Subcutaneous abdominal adipose tissue (tissue), 5 donors: Measurements from ENCODE around the gene SPDYE17.
A peak's percentile ranks its signal among the peaks of the same experiment; 100 is the strongest.
"Not testable (repeated sequence)": the region's sequence is repeated elsewhere in the genome, so short reads cannot be mapped to it uniquely, and the experiment has no call there.

Experiments
- H3K27ac ChIP-seq: one replicate; pipeline ENCODE4 v1.7.0; 2013; ENCODE audit warnings: low read depth, mild to moderate bottlenecking, inconsistent platforms, low read length, moderate library complexity
- H3K27me3 ChIP-seq, 5 donors: one replicate each; pipeline ENCODE4 v1.7.0; 2013; ENCODE audit warnings: low read length in 5 of 5, inconsistent platforms in 1 of 5; ENCODE audit not compliant: control insufficient read depth in 5 of 5, insufficient read depth in 4 of 5
- H3K36me3 ChIP-seq, 5 donors: one replicate each; pipeline ENCODE4 v1.7.0; 2013; ENCODE audit warnings: low read length in 5 of 5; ENCODE audit not compliant: control insufficient read depth in 5 of 5, insufficient read depth in 5 of 5
- H3K4me1 ChIP-seq, 5 donors: one replicate each; pipeline ENCODE4 v1.7.0; 2013; ENCODE audit warnings: low read length in 5 of 5, mild to moderate bottlenecking in 3 of 5, moderate library complexity in 1 of 5; ENCODE audit not compliant: control insufficient read depth in 5 of 5, insufficient read depth in 5 of 5
- H3K4me3 ChIP-seq, 5 donors: one replicate each; pipeline ENCODE4 v1.7.0; 2013; ENCODE audit warnings: low read length in 5 of 5, low read depth in 1 of 5
- H3K9ac ChIP-seq, 5 donors: one replicate each; pipeline ENCODE4 v1.7.0; 2013; ENCODE audit warnings: low read length in 5 of 5, mild to moderate bottlenecking in 4 of 5, moderate library complexity in 3 of 5
- H3K9me3 ChIP-seq, 5 donors: one replicate each; pipeline ENCODE4 v1.7.0; 2013; ENCODE audit warnings: low read length in 5 of 5; ENCODE audit not compliant: control insufficient read depth in 5 of 5
- donor health status: healthy.
- donor health status: healthy.
- donor health status: healthy.
- donor health status: healthy.
- donor health status: healthy.

SPDYE17 gene

DNA sequence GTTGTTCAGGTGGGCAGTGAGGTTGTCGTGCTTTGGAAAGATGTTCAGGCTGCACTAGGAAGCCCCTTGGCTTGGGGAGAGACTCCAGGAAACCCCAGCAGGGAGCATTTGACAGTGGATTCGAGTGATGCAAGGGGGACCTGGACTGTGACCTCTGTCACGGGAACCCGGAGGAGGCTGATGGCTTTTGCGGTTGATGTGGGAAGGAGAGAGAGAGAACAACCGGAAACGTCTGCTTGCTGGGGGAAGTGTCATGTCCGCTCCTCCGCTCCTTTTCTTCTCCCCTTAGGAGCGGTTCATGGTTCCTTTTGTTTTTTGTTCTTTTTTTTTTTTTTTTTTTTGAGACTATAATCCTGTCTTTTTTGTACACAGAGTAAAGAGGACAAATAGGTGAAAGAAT, 5.8 kb downstream of the SPDYE17 start:
- H3K27ac ChIP-seq, H3K9ac ChIP-seq, H3K4me3 ChIP-seq, H3K4me1 ChIP-seq, H3K36me3 ChIP-seq, H3K27me3 ChIP-seq, H3K9me3 ChIP-seq: not testable (repeated sequence)

- not testable (repeated sequence) for H3K27me3 ChIP-seq, H3K9ac ChIP-seq, H3K36me3 ChIP-seq, H3K27ac ChIP-seq, H3K9me3 ChIP-seq, H3K4me3 ChIP-seq
- H3K4me1 ChIP-seq = peaks cover 0 to 12% (median 6%) of the 10 kb centered on the region in 5 donors
Observed at GRCh38 chr7:77010074-77010680, 22.0 kb downstream of the SPDYE17 start.

DNA sequence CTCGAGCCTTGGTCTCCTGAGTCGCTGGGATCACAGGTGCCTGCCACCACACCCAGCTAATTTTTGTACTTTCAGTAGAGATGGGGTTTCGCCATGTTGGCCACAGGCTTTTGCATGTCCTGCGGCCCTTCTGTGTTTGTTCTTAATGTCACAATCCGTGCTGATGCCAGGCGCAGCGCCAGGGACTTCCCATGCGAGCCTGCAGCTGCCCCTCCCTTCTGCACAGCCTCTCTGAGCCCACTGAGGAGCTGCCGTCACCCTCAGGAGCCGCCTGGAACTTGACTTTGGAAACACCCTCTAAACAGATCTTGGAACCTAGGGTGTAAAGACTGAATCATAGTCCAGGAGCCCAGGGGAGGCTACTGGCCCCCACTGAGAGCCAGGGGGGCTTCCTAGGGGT, 24.2 kb downstream of the SPDYE17 start:
- Histone ChIP-seq H3K4me1 (peaks cover 0 to 12% (median 6%) of the 10 kb centered on the region in 5 donors), H3K36me3 (peaks cover 0 to 10% (median 0%) of the 10 kb centered on the region in 5 donors), H3K27ac (peak overlapping the region; percentile 65)
- H3K4me3 ChIP-seq, H3K27me3 ChIP-seq, H3K9me3 ChIP-seq, H3K9ac ChIP-seq: not testable (repeated sequence)

- Histone ChIP-seq H3K4me1 (peaks cover 0 to 12% (median 6%) of the 10 kb centered on the region in 5 donors), H3K36me3 (peaks cover 0 to 22% (median 2%) of the 10 kb centered on the region in 5 donors), H3K27ac (peak overlapping the region; percentile 65)
- H3K9me3 ChIP-seq, H3K4me3 ChIP-seq, H3K9ac ChIP-seq, H3K27me3 ChIP-seq: not testable (repeated sequence)
Observed at GRCh38 chr7:77006127-77007110, 25.7 kb downstream of the SPDYE17 start.

DNA sequence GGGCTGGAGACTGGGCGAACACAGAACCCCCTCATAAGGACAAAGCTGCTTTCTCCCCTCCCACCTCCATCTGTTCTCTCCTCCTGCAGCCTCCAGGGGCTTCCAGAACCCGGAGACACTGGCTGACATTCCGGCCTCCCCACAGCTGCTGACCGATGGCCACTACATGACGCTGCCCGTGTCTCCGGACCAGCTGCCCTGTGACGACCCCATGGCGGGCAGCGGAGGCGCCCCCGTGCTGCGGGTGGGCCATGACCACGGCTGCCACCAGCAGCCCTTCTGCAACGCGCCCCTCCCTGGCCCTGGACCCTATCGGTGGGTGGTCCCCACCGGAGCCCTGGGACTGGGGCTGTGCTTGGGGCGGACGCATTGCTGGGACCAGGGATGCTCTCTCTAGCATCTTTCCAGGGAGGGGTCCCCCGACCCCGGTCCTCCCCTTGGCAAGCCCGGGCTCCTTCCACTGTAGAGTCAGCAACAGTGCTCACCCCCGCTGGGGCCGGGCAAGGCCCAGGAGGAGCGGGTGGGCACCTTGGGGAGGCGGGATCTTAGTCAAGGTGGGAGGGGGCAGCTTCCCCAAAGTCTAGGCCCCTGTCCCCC, 26.6 kb downstream of the SPDYE17 start:
- not testable (repeated sequence) for H3K27ac ChIP-seq, H3K27me3 ChIP-seq, H3K9ac ChIP-seq, H3K4me3 ChIP-seq, H3K9me3 ChIP-seq
- Histone ChIP-seq H3K36me3 (peaks cover 0 to 30% (median 2%) of the 10 kb centered on the region in 5 donors), H3K4me1 (peaks cover 0 to 12% (median 6%) of the 10 kb centered on the region in 5 donors)

DNA sequence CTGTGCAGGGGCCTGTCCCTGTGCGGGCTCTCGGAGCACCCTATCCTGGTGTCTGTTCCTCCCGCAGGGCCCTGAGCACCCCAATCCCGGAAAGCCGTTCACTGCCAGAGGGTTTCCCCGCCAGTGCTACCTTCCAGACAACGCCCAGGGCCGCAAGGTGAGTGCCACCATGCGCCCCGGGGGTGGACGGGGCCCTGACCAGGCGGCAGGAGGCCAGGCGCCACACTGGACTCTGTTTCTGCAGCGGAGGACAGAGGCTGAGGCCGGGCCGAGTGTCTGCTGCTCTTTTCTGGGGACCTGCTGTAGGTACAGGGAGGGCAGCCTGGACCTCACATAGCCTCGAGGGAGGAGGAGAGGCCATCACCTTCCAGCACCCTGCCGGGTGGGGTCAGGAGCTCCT, 28.0 kb downstream of the SPDYE17 start:
- not testable (repeated sequence) for H3K27me3 ChIP-seq, H3K27ac ChIP-seq, H3K9me3 ChIP-seq, H3K9ac ChIP-seq, H3K4me3 ChIP-seq
- peaks cover 0 to 35% (median 2%) of the 10 kb centered on the region in 5 donors for H3K36me3 ChIP-seq
- peaks cover 0 to 12% (median 6%) of the 10 kb centered on the region in 5 donors for H3K4me1 ChIP-seq

GRCh38 chr7:77003241-77003640, 28.9 kb downstream of the SPDYE17 start:
- Histone ChIP-seq H3K4me1 (peaks cover 0 to 12% (median 6%) of the 10 kb centered on the region in 5 donors), H3K36me3 (peaks cover 0 to 37% (median 2%) of the 10 kb centered on the region in 5 donors)
- H3K4me3 ChIP-seq, H3K9me3 ChIP-seq, H3K27ac ChIP-seq, H3K27me3 ChIP-seq, H3K9ac ChIP-seq: not testable (repeated sequence)

DNA sequence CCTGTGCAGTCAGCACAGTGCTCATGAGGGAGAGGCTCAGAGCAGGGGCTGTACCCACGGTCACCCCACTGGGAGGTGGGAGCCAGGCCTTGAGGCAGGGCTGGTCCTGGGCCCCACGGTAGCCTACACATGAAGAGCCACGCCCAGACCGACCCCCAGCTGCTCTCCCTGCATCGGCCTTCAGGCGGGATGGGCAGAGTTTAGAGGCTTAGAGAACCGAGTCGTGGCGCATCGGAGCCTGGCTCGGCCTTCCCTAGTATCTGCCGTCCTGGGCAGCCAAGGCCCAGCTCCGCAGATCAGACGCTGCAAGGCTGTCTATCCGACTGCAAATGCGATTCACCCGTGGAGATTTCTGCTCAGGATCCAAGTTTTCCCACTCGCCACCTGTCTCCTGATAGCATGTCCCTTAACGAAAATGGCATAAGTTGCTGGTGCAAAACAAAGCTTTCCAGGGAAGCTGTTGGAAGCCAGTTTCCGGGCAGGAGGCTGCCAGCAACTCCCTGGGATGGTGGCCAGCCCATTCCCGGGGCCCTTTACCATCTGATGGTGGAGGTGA, 29.4 kb downstream of the SPDYE17 start:
- not testable (repeated sequence) for H3K9ac ChIP-seq, H3K27ac ChIP-seq, H3K4me1 ChIP-seq, H3K27me3 ChIP-seq, H3K4me3 ChIP-seq, H3K9me3 ChIP-seq
- H3K36me3 ChIP-seq = peaks cover 0 to 37% (median 2%) of the 10 kb centered on the region in 5 donors

GRCh38 chr7:77002104-77002503, 30.1 kb downstream of the SPDYE17 start:
- not testable (repeated sequence) for H3K4me1 ChIP-seq, H3K9me3 ChIP-seq, H3K9ac ChIP-seq, H3K27ac ChIP-seq, H3K27me3 ChIP-seq, H3K4me3 ChIP-seq
- peaks cover 0 to 37% (median 2%) of the 10 kb centered on the region in 5 donors for H3K36me3 ChIP-seq
